ENCODE measurements around the gene HDAC9. TPM values are rescaled to one million over a fixed set of nuclear protein-coding genes. Genes with fewer than 3 reads are reported as not detected.

HDAC9 gene
- polyA plus RNA-seq, 3 donors from 2014 or later = 10.1 to 28.7 (median 18.1) TPM

- Mint-ChIP-seq H3K9me3 (peaks cover 0 to 6% (median 0%) of the 10 kb centered on the region in 6 donors), H3K4me3 (no peak overlapping the region), H3K4me1 (no peaks in the 10 kb centered on the region), H3K27ac (no peak overlapping the region), H3K27me3 (ENCODE audit: low read depth in 3 of 3) (no peaks in the 10 kb centered on the region), H3K36me3 (no peaks in the 10 kb centered on the region)
- DNase-seq = no peak
Measured at GRCh38 chr7:18754766-18755165, 259.2 kb downstream of the HDAC9 start.

GRCh38 chr7:18755793-18756192 lies 260.2 kb downstream of the HDAC9 start:
- H3K27me3 Mint-ChIP-seq (ENCODE audit: low read depth in 3 of 3) = no peaks in the 10 kb centered on the region
- peaks cover 0 to 6% (median 0%) of the 10 kb centered on the region in 6 donors for H3K9me3 Mint-ChIP-seq
- no peaks in the 10 kb centered on the region for H3K4me1 Mint-ChIP-seq
- no peak for DNase-seq
- H3K27ac Mint-ChIP-seq = no peak overlapping the region
- H3K4me3 Mint-ChIP-seq = no peak overlapping the region
- H3K36me3 Mint-ChIP-seq = no peaks in the 10 kb centered on the region

- Mint-ChIP-seq H3K27ac (no peak overlapping the region), H3K4me1 (no peaks in the 10 kb centered on the region), H3K27me3 (ENCODE audit: low read depth in 3 of 3) (no peaks in the 10 kb centered on the region), H3K9me3 (peaks cover 0 to 6% (median 0%) of the 10 kb centered on the region in 6 donors), H3K4me3 (no peak overlapping the region), H3K36me3 (no peaks in the 10 kb centered on the region)
- DNase-seq = no peak
Measured at GRCh38 chr7:18756378-18757050, 261.0 kb downstream of the HDAC9 start.

- Mint-ChIP-seq H3K9me3 (peaks cover 0 to 6% (median 0%) of the 10 kb centered on the region in 6 donors), H3K27ac (no peak overlapping the region), H3K36me3 (no peaks in the 10 kb centered on the region), H3K4me1 (no peaks in the 10 kb centered on the region), H3K4me3 (no peak overlapping the region), H3K27me3 (ENCODE audit: low read depth in 3 of 3) (no peaks in the 10 kb centered on the region)
- DNase-seq = no peak
Measured at GRCh38 chr7:18760046-18760445, 264.5 kb downstream of the HDAC9 start.

GRCh38 chr7:18760631-18761445 lies 265.3 kb downstream of the HDAC9 start:
- no peaks in the 10 kb centered on the region for H3K36me3 Mint-ChIP-seq
- peaks cover 0 to 6% (median 0%) of the 10 kb centered on the region in 6 donors for H3K9me3 Mint-ChIP-seq
- DNase-seq = no peak
- no peaks in the 10 kb centered on the region for H3K27me3 Mint-ChIP-seq (ENCODE audit: low read depth in 3 of 3)
- H3K4me3 Mint-ChIP-seq = no peak overlapping the region
- H3K4me1 Mint-ChIP-seq = no peaks in the 10 kb centered on the region
- no peak overlapping the region for H3K27ac Mint-ChIP-seq

GRCh38 chr7:18762189-18762588 lies 266.6 kb downstream of the HDAC9 start:
- H3K36me3 Mint-ChIP-seq = no peaks in the 10 kb centered on the region
- no peaks in the 10 kb centered on the region for H3K27me3 Mint-ChIP-seq (ENCODE audit: low read depth in 3 of 3)
- no peak for DNase-seq
- no peak overlapping the region for H3K27ac Mint-ChIP-seq
- H3K4me3 Mint-ChIP-seq = no peak overlapping the region
- peaks cover 0 to 6% (median 0%) of the 10 kb centered on the region in 6 donors for H3K9me3 Mint-ChIP-seq
- H3K4me1 Mint-ChIP-seq = no peaks in the 10 kb centered on the region

- DNase-seq = no peak
- H3K9me3 Mint-ChIP-seq = peaks cover 0 to 6% (median 0%) of the 10 kb centered on the region in 6 donors
Measured at GRCh38 chr7:18768256-18768655, 272.7 kb downstream of the HDAC9 start.

GRCh38 chr7:18770154-18770811 lies 274.7 kb downstream of the HDAC9 start:
- Mint-ChIP-seq H3K4me1 (no peaks in the 10 kb centered on the region), H3K27ac (no peak overlapping the region), H3K36me3 (peaks cover 0 to 11% (median 3%) of the 10 kb centered on the region in 3 donors), H3K9me3 (peaks cover 0 to 6% (median 0%) of the 10 kb centered on the region in 6 donors), H3K27me3 (ENCODE audit: low read depth in 3 of 3) (no peaks in the 10 kb centered on the region), H3K4me3 (no peak overlapping the region)
- DNase-seq = no peak

More at GRCh38 chr7:18768256-18768655, 272.7 kb downstream of the HDAC9 start:
- no peak overlapping the region for H3K4me3 Mint-ChIP-seq
- H3K27me3 Mint-ChIP-seq (ENCODE audit: low read depth in 3 of 3) = no peaks in the 10 kb centered on the region
- H3K4me1 Mint-ChIP-seq = no peaks in the 10 kb centered on the region
- H3K36me3 Mint-ChIP-seq = peaks cover 0 to 4% (median 3%) of the 10 kb centered on the region in 3 donors
- H3K27ac Mint-ChIP-seq = no peak overlapping the region

GRCh38 chr7:18770822-18771221 lies 275.3 kb downstream of the HDAC9 start:
- Mint-ChIP-seq H3K4me3 (no peak overlapping the region), H3K27ac (no peak overlapping the region), H3K9me3 (peaks cover 0 to 6% (median 0%) of the 10 kb centered on the region in 6 donors), H3K36me3 (peaks cover 0 to 11% (median 3%) of the 10 kb centered on the region in 3 donors), H3K4me1 (no peaks in the 10 kb centered on the region), H3K27me3 (ENCODE audit: low read depth in 3 of 3) (no peaks in the 10 kb centered on the region)
- no peak for DNase-seq

- H3K36me3 Mint-ChIP-seq = peaks cover 0 to 11% (median 3%) of the 10 kb centered on the region in 3 donors
- H3K9me3 Mint-ChIP-seq = peaks cover 0 to 6% (median 0%) of the 10 kb centered on the region in 6 donors
- H3K4me1 Mint-ChIP-seq = no peaks in the 10 kb centered on the region
- H3K27ac Mint-ChIP-seq = no peak overlapping the region
- DNase-seq = no peak
- H3K4me3 Mint-ChIP-seq = no peak overlapping the region
- H3K27me3 Mint-ChIP-seq (ENCODE audit: low read depth in 3 of 3) = no peaks in the 10 kb centered on the region
Measured at GRCh38 chr7:18771834-18772566, 276.5 kb downstream of the HDAC9 start.

- H3K9me3 Mint-ChIP-seq = peaks cover 0 to 6% (median 0%) of the 10 kb centered on the region in 6 donors
- no peak for DNase-seq
- no peak overlapping the region for H3K27ac Mint-ChIP-seq
- H3K36me3 Mint-ChIP-seq = peaks cover 0 to 9% (median 3%) of the 10 kb centered on the region in 3 donors
- no peaks in the 10 kb centered on the region for H3K4me1 Mint-ChIP-seq
- H3K27me3 Mint-ChIP-seq (ENCODE audit: low read depth in 3 of 3) = no peaks in the 10 kb centered on the region
- no peak overlapping the region for H3K4me3 Mint-ChIP-seq
Measured at GRCh38 chr7:18772567-18772965, 277.0 kb downstream of the HDAC9 start.

GRCh38 chr7:18777314-18777713 lies 281.8 kb downstream of the HDAC9 start:
- Mint-ChIP-seq H3K4me3 (no peak overlapping the region), H3K4me1 (no peaks in the 10 kb centered on the region), H3K27ac (no peak overlapping the region), H3K9me3 (peaks cover 0 to 2% (median 0%) of the 10 kb centered on the region in 6 donors), H3K36me3 (peaks cover 0 to 7% (median 0%) of the 10 kb centered on the region in 3 donors), H3K27me3 (ENCODE audit: low read depth in 3 of 3) (no peaks in the 10 kb centered on the region)
- DNase-seq = no peak

- Mint-ChIP-seq H3K4me1 (no peaks in the 10 kb centered on the region), H3K27ac (no peak overlapping the region), H3K27me3 (ENCODE audit: low read depth in 3 of 3) (peaks cover 0 to 2% (median 0%) of the 10 kb centered on the region in 3 donors), H3K4me3 (no peak overlapping the region), H3K36me3 (peaks cover 0 to 7% (median 0%) of the 10 kb centered on the region in 3 donors), H3K9me3 (no peaks in the 10 kb centered on the region)
- no peak for DNase-seq
Measured at GRCh38 chr7:18778594-18778993, 283.0 kb downstream of the HDAC9 start.

Measured in immature natural killer cell (primary cell).